Measurements from ENCODE around the gene UGT3A1.

DNA sequence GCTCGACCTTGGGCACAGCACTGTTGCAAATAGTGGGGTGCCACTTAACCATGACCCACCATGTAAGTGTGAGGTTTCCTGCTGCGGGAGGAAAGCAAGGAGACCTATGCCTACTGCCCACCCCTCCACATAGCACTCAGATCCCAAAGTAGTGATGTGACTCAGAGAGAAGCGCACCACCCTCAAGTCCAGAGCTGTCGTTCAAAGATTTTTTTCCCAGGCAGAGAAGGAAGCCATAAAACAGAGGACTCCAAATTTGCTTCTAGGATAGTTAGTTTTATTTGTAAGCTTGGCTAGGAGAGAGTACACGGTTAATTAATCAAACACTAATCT lies 19.3 kb downstream of the UGT3A1 start:
- TF ChIP-seq, protein P1, sequence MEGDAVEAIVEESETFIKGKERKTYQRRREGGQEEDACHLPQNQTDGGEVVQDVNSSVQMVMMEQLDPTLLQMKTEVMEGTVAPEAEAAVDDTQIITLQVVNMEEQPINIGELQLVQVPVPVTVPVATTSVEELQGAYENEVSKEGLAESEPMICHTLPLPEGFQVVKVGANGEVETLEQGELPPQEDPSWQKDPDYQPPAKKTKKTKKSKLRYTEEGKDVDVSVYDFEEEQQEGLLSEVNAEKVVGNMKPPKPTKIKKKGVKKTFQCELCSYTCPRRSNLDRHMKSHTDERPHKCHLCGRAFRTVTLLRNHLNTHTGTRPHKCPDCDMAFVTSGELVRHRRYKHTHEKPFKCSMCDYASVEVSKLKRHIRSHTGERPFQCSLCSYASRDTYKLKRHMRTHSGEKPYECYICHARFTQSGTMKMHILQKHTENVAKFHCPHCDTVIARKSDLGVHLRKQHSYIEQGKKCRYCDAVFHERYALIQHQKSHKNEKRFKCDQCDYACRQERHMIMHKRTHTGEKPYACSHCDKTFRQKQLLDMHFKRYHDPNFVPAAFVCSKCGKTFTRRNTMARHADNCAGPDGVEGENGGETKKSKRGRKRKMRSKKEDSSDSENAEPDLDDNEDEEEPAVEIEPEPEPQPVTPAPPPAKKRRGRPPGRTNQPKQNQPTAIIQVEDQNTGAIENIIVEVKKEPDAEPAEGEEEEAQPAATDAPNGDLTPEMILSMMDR (IDR thresholded peaks at IDR 0.05), result no peak
- TF ChIP-seq POLR2A (IDR thresholded peaks at IDR 0.05), result no peak

Measured in Peyer's patch (tissue), 4 donors.